A549 (cell line): ENCODE measurements around the gene ZNF587.
"Not testable (repeated sequence)": the region's sequence is repeated elsewhere in the genome, so short reads cannot be mapped to it uniquely, and the experiment has no call there.

ENCODE experiments used
- CHD2 ChIP-seq: fragments of 150-350 bp; IDR thresholded peaks from 2 replicates; pipeline ENCODE4 v1.6.1; 2014; ENCODE audit warnings: low read length; ENCODE audit not compliant: partially characterized antibody
- CTCF ChIP-seq: fragments of >200 bp; sonication (Bioruptor Twin); formaldehyde crosslinking; IDR thresholded peaks from 3 replicates; pipeline ENCODE4 v1.5.1; 2016
- HMGXB4 ChIP-seq: fragments of 250-450 bp; sonication (Bioruptor Pico); IDR thresholded peaks from 2 replicates; pipeline ENCODE4 v1.5.0; 2021; ENCODE audit warnings: mild to moderate bottlenecking, moderate library complexity, borderline replicate concordance
- PBX3 ChIP-seq: IDR thresholded peaks from 2 replicates; pipeline ENCODE4 v1.6.1; 2012
- PHF8 ChIP-seq: fragments of 200-600 bp; sonication (generic); IDR thresholded peaks from 2 replicates; pipeline ENCODE4 v1.6.1; 2016; ENCODE audit warnings: low read depth, mild to moderate bottlenecking, antibody characterized with exemption, moderate library complexity, borderline replicate concordance
- POLR2A ChIP-seq: IDR thresholded peaks from 2 replicates; pipeline ENCODE4 v1.6.1; 2012; ENCODE audit warnings: mild to moderate bottlenecking, low read length
- RAD21 ChIP-seq, 2 experiments: fragments of >200 bp in 1 of 2; sonication (Bioruptor Twin) in 1 of 2; formaldehyde crosslinking in 1 of 2; IDR thresholded peaks in 1 of 2; conservative IDR thresholded peaks in 1 of 2; 2 replicates in 1 of 2; 3 replicates in 1 of 2; pipeline ENCODE4 v1.6.1; 2012 to 2018; ENCODE audit warnings: inconsistent platforms in 1 of 2
- REST ChIP-seq: fragments of 200-600 bp; sonication (generic); IDR thresholded peaks from 2 replicates; pipeline ENCODE4 v1.6.1; 2016; ENCODE audit warnings: antibody characterized with exemption, mild to moderate bottlenecking, moderate library complexity
- TF ChIP-seq, protein P1 (sequence below): fragments of >200 bp; sonication (Bioruptor Twin); formaldehyde crosslinking; IDR thresholded peaks from 3 replicates; pipeline ENCODE4 v1.6.1; 2016

- not testable (repeated sequence) for TF ChIP-seq CTCF; POLR2A; PBX3; RAD21 (conservative IDR thresholded peaks at IDR 0.05 in 1 of 2, IDR thresholded peaks at IDR 0.05 in 1 of 2); PHF8; CHD2; REST; HMGXB4 (CRISPR knock-in tag)
- TF ChIP-seq, protein P1, sequence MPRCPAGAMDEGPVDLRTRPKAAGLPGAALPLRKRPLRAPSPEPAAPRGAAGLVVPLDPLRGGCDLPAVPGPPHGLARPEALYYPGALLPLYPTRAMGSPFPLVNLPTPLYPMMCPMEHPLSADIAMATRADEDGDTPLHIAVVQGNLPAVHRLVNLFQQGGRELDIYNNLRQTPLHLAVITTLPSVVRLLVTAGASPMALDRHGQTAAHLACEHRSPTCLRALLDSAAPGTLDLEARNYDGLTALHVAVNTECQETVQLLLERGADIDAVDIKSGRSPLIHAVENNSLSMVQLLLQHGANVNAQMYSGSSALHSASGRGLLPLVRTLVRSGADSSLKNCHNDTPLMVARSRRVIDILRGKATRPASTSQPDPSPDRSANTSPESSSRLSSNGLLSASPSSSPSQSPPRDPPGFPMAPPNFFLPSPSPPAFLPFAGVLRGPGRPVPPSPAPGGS: not testable (repeated sequence)
Measured at GRCh38 chr19:57862351-57862750, 12.7 kb downstream of the ZNF587 start.
